Stimulated activated naive CD4-positive, alpha-beta T cell (primary cell): ENCODE data around the gene CHMP1A.
"Not testable (repeated sequence)": the region's sequence is repeated elsewhere in the genome, so short reads cannot be mapped to it uniquely, and the experiment has no call there.

Experiments used
- DNase-seq, 6 experiments: peaks; one replicate each; lab custom pipeline; 2025; lab: John Stamatoyannopoulos, UW

Gene CHMP1A

DNA sequence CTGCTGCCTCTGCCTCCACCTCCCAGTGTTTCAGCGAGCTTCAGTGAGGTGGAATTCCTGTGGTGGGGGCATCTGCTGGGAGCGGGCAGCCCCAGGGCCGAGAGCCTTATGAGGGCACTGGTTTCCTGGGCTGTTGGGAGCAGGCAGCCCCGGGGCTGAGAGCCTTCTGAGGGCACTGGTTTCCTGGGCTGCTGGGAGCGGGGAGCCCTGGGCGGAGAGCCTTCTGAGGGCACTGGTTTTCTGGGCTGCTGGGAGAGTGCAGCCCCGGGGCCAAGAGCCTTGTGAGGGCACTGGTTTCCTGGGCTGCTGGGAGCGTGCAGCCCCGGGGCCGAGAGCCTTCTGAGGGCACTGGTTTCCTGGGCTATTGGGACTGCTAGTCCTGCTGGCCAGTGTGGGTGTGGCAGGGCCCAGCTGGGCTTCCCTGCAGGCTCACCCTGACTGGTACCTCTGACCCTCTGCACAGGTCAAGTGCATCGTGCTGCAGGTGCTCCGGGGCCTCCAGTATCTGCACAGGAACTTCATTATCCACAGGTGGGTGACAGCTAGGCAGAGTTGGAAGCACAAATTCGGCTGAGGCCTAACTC lies 34.6 kb upstream of the CHMP1A start:
- DNase-seq: no peak

DNA sequence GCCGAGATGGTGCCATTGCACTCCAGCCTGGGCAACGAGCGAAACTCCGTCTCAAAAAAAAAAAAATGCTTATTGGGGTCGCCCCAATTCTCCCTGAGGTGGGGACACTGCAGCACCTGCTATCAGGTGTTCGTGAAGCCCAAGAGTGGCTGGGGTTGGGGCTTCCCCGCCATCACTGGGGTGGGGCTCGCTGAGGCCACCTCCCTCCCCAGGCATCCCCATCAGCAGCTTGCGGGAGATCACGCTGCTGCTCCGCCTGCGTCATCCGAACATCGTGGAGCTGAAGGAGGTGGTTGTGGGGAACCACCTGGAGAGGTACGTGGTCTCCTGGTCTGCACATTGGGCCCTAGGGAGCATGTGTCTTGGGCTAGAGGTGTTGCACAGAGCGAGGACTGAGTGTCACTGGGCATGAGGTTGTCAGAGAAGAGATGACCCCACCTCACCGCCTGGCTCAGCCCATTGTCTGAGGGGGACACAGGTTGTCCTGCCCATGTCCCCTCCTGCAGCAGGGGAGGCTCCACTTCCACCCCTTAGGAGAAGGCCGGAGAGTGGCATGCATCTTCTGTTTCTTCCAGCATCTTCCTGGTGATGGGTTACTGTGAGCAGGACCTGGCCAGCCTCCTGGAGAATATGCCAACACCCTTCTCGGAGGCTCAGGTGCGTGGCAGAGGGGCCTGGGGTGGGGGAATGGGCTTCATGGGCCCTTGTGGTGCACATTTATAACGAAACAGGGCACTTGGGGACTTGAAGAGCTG lies 33.9 kb upstream of the CHMP1A start:
- DNase-seq: no peak

DNA sequence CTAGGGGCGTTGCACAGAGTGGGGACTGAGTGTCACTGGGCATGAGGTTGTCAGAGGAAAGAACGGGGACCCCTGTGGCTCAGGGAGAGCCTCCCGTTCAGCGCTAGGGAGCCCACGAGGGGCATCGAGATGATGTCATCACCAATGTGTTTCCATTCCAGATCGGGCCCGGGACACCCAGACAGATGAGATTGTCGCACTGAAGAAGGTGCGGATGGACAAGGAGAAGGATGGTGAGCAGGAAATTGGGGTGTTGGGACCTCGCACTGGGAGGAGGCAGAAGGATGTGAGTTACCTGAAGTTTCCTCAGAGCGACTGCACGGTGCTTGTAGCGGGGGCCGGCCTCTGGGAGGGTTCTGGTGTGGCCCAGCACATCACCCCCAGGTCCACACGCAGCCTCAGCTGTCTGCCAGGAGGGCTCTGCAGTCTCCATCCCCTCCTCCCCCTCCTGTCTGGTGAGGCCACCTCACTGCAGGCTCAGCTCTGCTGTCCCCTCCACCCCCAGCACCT lies 32.9 kb upstream of the CHMP1A start:
- DNase-seq: no peak

DNA sequence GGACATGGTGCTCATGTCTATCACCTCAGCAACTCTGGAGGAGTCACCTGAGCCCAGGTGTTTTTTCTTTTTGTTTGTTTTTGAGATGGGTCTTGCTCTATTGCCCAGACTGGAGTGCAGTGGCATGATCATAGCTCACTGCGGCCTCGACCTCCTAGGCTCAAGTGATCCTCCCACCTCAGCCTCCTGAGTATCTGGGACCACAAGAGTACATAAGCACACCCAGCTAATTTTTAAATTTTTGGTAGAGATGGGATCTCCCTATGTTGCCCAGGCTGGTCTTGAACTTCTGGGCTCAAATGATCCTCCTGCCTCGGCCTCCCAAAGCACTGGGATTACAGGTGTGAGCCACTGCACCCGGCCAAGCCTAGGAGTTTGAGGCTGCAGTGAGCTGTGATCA lies 32.1 kb upstream of the CHMP1A start:
- DNase-seq: not testable (repeated sequence)

DNA sequence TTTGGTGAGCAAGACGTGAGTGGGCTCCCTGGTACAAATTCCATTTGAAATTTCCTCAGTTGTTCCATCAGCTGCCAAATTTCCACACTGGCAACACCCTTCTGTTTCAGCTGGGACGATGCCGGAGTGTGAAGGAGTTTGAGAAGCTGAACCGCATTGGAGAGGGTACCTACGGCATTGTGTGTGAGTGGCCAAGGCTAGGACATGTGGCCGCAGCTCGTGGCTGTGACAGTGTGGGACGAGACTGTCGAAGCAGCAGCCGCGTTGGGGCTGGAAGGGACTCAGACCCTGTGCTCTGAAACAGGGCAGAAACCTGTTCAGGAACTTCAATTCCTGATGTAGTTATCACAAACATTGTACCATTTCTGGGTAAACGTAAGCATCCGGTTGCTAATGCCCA lies 31.6 kb upstream of the CHMP1A start:
- DNase-seq: no peak

DNA sequence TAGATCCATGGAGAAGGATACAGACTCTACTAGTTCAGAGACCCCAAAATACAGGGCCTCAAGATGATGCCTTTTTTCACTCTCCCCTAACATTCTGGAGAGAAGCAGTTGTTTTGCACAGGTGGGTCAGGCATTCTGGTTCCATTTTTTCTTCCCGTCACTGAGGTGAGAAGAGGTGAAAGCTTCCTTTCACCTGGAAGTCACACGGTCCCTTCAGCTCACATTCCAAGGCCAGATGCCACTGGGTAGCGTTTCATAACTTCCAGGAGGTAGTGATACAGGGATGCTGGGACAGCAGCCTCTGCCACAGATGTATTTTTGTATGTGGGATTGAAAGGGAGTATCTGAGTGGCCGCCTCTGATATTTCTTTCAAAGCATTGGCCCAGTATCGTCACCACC lies 30.9 kb upstream of the CHMP1A start:
- no peak for DNase-seq

DNA sequence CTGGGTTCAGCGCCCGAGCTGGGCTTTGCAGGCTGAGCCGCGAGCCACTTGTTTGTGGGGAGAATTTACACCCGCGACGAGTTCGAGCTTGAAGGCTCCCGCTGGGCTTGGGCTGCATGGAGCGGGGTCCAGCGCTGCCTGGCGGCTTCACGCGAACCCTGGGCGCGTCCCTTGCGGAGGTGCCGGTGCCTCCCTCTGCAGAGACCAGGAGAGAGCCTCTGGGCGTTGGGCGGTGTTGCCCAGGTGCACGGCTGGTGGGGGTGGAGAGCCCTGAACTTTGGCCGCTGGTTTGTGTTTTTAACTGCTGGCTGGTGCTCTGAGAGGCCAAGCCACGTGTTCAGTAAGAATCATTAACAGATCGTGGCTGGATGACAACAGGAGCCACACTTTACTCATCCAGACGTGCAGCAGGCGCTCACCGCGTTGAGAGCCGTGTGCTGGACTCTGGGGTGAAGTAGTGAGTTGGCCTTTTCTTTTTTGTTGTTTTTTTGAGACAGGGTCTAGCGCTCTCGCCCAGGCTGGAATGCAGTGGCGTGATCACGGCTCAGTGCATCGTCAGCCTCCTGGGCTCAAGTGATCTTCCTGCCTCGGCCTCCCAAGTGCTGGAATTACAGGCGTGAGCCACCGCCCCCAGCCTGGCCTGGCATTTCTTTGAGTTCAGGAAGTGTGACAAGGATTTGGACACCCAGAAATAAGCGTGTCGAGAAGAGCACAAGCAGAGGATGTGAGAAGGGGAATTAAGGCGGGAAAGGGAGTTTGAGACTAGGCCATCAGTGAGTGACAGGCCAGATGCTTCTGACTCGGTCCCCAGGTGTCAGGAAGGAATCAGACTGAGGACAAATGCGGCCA lies 29.8 kb upstream of the CHMP1A start:
- DNase-seq: no peak

DNA sequence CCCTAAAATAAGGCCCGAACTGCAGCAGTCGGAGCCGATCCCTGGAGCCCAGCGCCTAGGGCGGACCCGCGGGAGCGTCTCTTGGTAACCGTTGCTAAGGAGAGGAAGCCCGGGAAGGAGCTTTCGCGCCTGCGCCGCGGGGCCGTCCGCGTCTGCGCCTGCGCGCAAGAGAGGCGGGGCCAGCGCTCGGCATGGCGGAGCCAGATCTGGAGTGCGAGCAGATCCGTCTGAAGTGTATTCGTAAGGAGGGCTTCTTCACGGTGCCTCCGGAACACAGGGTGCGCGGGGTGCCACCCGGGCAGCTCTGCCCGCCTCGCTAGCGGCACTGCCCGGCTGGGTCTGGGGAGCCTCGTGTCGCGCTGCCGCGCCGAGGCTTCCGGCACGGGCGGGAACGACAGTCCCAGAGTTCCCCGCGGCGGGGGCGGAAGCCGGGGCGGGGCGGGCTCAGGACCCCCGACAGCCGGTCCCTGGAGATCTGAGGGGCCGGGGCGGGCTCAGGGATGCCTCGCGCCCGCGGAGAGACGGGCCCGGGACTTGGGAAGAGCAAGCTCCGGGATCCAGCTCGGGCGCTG lies 29.1 kb upstream of the CHMP1A start, which contains the start of gene CDK10:
CDK10 (plus strand) TSS at position 170 of the 572 bp plus-strand sequence; CDS start at position 192, 22 bp downstream.
- peak; percentile 77 to 96 (median 89) for DNase-seq

DNA sequence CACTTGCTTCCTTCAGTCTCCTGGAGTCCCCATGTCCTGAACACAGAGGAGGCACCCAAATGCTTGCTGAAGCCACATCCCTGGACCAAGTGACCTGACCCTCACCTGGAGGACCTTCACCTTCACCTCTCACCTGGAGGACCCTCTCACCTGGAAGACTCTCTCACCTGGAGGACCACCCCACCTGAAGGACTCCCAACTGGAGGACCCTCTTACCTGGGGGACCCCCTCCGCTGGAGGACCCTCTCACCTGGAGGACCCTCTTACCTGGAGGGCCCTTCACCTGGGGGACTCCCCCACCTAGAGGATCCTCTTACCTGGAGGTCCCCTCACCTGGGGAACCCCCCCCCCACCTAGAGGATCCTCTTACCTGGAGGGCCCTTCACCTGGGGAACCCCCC lies 28.4 kb upstream of the CHMP1A start:
- no peak for DNase-seq

DNA sequence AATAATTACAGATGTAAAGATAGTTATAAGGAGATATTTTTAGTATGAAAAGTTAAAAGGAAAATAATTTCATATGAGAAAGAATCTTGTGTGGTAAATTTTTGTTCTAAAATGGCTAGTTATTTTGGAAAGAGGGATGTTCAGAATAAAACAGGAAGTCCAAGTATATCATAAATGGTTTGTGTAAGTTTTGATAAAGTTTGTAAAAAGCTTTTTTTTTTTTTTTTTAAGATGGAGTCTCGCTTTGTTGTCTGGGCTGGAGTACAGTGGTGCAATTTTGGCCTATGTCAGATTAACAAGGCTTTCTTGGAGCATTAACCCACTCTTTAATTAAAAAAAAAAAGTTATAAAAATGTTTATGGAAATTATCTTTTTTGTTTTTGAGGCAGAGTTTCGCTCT lies 20.8 kb upstream of the CHMP1A start:
- no peak for DNase-seq

DNA sequence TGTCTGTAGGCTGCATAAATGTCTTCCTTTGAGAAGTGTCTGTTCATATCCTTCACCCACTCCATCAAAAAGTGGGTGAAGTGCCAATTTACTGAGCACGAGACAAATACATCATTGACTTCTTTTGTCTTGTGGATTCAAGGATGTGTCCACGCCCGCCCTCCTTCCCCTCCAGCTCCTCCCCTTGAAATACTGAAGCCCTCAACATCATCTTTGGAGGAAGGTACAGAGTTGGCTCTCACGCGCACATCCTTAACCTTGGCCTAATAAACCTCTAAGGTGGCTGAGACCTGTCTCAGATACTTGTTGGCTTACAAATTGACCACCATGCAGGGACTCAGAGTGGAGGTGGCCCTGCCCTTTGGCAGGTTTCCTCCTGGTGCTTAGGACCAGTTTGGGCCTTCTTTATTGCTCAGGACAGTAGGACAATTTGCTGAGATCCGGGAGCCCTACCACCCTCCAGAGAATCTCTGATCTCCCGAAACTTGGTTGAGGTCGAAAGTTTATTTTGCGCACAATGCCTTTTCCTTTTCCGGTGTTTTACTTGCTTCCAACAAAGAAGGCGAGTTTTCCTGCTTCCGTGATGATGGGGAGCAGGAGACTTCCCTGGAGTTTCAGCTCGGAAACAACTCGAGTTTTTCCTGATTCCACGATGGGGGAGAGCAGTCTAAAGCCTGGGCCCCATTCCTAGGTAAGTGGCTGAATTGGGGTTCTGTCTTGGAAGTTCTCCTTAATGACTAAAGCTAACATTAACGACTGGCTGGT lies 14.9 kb upstream of the CHMP1A start:
- DNase-seq: no peak

DNA sequence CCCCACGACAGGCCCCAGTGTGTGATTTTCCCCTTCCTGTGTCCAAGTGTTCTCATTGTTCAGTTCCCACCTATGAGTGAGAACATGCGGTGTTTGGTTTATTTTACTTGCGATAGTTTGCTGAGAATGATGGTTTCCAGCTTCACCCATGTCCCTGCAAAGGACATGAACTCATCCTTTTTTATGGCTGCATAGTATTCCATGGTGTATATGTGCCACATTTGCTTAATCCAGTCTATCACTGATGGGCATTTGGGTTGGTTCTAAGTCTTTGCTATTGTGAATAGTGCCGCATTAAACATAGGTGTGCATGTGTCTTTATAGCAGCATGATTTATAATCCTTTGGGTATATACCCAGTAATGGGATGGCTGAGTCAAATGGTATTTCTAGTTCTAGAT lies 14.1 kb upstream of the CHMP1A start:
- DNase-seq: not testable (repeated sequence)

DNA sequence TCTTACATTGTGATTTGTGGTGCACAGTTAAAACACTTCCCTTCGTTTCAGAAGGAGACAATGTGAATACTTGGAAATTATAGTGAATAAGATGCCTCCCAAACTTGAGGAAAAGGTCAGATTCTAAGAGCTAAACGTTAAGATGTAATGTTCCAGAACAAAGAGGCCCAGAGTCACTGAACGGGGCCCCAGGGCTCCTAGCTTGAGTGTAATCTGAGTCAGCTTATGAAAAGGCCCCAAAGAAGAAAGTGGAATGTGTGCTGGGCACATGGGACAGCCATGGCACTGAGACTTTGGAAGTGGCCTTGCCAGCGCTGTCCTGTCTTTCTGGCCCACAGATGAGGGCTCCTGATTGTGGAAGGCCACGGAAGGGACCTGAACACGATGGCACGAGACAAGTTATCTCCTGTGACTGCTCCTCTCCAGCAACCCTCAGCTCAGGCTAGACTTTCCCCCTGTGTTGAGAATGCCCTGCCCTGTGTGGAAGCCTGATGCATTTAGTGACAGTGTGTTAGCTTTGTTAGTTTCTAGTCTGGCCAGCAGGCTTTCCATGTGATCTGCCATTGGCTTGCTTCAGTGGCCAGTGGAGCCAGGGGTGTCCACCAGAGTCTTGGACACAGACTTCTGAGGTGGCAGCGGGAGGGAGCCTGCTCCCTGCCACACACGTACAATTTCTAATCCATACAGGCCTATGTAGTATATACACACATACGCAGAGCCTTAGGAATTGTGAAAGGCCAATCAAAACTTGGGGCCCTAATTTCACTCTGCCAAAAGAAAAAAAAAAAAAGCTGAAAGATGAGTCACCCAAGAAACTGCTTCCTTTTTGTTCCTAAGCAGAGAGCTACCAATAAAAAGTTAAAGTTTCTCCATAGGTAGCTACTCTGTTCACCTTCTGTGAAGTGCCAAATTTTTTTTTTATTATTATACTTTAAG lies 13.3 kb upstream of the CHMP1A start:
- DNase-seq: no peak

DNA sequence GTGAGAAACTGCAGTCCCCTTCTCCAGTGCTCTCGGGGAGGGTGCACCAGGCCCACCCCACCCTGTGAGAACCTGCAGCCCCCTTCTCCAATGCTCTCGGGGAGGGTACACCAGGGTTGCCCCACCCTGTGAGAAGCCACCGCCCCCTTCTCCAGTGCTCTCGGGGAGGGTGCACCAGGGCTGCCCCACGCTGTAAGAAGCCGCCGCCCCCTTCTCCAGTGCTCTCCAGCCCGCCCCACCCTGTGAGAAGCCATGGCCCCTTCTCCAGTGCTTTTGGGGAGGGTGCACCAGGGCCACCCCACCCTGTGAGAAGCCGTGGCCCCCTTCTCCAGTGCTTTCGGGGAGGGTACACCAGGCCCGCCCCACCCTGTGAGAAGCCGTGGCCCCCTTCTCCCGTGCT lies 12.2 kb upstream of the CHMP1A start:
- DNase-seq: no peak

DNA sequence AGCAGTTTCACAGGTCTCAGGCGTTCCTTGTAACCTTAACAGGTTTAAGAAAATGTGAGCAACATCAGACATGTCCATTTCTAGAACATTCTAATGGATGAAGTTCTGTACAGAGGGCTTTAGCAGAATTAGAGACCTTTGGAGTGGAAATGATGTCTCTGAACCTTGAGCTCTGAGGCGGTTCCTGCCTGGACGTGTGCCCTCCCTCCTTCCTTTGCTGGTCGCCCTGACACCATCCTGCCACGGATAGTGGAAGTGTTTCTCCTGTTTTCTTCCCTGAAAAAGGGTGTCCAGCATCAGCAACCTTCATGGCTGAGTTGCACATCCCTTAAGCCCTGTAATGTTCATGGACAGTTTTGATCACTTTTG lies 11.3 kb upstream of the CHMP1A start:
- DNase-seq: no peak

DNA sequence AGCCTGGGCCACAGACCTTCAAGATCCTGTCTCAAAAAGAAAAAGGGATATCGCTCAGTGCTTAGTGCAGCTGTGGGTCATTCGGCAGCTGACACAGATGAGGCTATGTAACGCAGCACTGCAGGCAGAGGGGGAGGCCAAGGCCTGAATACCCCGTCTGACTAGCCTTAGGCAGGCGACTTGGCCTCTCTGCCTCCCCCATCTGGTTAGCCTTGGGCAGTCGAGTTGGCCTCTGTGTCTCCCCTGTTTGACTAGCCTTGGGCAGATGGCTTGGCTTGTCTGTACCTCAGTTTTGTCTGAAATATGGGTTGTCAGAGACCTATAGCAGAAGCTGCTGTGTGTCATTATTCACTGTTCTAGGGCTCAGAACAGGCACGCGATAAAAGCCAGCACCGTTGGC lies 10.1 kb upstream of the CHMP1A start:
- DNase-seq: no peak

DNA sequence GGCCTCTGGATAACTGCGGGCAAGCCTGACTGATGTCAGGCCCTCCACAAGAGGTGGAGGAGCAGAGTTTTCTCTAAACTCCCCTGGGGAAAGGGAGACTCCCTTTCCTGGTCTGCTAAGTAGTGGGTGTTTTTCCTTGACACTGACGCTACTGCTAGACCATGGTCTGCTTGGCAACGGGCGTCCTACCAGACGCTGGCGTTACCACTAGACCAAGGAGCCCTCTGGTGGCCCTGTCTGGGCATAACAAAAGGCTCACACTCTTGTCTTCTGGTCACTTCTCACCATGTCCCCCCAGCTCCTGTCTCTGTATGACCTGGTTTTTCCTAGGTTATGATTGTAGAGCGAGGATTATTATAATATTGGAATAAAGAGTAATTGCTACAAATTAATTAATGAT lies 9.5 kb upstream of the CHMP1A start:
- DNase-seq: not testable (repeated sequence)

DNA sequence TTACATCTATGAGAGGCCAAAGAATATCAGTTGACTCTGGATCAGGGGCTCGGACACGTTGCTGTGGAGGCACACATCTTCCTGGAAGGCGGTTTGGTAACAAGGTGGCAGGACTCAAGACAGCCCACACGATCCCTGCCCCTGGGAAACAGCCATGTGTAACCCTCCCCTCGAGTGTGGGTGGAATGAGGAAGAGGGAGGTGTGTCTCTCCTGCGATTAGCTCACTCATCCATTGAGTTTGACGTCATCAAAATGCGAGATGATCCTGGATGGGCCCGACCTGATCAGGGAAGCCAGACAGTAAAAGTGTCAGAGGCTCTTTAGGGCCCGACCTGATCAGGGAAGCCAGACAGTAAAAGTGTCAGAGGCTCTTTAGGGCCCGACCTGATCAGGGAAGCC lies 6.7 kb upstream of the CHMP1A start:
- DNase-seq: not testable (repeated sequence)

DNA sequence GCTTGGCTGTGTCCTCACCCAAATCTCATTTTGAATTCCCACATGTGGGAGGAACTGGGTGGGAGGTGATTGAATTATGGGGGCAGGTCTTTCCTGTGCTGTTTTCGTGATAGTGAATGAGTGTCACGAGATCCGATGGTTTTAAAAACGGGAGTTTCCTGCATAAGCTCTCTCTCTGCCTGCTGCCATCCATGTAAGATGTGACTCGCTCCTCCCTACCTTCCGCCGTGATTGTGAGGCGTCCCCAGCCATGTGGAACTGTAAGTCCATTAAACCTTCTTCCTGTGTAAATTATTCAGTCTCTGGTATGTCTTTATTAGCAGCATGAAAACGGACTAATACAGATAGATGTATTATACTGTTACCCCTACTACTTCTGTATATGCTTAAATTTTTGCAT lies 3.7 kb upstream of the CHMP1A start:
- no peak for DNase-seq

DNA sequence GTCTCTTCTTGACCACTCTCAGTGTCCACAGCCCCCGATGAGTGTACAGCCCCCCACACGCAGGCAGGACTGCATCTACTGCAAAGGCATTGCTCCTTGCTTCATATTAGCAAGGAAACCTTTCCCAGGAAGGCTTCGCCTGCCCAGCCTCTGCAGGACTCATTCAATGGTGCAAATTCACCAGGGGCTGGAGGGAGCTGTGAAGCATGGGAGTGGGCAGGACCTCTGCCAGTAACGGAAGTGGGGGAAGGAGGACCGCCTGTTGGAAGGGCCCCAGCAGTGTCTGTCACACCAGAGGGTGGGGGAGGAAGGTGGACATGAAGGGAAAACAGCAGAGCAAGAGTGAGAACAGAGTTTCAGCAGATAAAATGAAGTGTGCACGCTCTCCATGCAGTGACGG lies 2.6 kb upstream of the CHMP1A start:
- DNase-seq: no peak
